Measurements from ENCODE around the gene SF3B6. TPM values are rescaled to one million over a fixed set of nuclear protein-coding genes. Genes with fewer than 3 reads are reported as not detected.
A peak's percentile ranks its signal among the peaks of the same experiment; 100 is the strongest.

The SF3B6 gene
- total RNA-seq, 1 experiment from 2014 or later: 117 TPM

DNA sequence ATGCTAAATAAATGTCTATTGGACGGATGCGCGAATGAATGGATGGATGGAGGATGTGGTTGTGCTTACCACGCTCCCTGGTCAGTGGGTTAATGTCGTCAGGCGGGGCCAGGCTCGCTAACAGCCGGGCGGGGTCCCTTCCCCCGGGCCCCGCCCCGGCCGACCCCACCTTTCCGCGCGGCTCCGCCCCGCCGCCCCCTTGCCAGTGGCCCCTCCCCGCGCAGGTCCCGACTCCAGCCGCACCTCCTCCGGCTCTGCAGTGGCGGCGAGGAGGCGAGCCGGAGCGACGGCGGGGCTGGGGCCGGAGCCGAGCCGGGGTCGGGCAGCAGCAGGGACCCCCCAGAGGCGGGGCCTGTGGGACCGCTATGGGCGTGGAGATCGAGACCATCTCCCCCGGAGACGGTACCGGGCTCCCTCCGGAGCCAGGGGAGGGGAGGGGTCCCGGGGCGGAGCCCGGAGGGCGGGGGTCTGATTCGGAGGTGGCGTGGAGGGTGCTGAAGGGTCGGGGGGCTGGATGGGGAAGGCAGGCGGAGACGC is 26.6 kb downstream of the SF3B6 start, which contains the start of gene FKBP1B (continued):
- TF ChIP-seq, protein P1, sequence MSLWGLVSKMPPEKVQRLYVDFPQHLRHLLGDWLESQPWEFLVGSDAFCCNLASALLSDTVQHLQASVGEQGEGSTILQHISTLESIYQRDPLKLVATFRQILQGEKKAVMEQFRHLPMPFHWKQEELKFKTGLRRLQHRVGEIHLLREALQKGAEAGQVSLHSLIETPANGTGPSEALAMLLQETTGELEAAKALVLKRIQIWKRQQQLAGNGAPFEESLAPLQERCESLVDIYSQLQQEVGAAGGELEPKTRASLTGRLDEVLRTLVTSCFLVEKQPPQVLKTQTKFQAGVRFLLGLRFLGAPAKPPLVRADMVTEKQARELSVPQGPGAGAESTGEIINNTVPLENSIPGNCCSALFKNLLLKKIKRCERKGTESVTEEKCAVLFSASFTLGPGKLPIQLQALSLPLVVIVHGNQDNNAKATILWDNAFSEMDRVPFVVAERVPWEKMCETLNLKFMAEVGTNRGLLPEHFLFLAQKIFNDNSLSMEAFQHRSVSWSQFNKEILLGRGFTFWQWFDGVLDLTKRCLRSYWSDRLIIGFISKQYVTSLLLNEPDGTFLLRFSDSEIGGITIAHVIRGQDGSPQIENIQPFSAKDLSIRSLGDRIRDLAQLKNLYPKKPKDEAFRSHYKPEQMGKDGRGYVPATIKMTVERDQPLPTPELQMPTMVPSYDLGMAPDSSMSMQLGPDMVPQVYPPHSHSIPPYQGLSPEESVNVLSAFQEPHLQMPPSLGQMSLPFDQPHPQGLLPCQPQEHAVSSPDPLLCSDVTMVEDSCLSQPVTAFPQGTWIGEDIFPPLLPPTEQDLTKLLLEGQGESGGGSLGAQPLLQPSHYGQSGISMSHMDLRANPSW (CRISPR knock-in tag; conservative IDR thresholded peaks at IDR 0.05; ENCODE audit: low read depth): no peak
- TF ChIP-seq, protein P2, sequence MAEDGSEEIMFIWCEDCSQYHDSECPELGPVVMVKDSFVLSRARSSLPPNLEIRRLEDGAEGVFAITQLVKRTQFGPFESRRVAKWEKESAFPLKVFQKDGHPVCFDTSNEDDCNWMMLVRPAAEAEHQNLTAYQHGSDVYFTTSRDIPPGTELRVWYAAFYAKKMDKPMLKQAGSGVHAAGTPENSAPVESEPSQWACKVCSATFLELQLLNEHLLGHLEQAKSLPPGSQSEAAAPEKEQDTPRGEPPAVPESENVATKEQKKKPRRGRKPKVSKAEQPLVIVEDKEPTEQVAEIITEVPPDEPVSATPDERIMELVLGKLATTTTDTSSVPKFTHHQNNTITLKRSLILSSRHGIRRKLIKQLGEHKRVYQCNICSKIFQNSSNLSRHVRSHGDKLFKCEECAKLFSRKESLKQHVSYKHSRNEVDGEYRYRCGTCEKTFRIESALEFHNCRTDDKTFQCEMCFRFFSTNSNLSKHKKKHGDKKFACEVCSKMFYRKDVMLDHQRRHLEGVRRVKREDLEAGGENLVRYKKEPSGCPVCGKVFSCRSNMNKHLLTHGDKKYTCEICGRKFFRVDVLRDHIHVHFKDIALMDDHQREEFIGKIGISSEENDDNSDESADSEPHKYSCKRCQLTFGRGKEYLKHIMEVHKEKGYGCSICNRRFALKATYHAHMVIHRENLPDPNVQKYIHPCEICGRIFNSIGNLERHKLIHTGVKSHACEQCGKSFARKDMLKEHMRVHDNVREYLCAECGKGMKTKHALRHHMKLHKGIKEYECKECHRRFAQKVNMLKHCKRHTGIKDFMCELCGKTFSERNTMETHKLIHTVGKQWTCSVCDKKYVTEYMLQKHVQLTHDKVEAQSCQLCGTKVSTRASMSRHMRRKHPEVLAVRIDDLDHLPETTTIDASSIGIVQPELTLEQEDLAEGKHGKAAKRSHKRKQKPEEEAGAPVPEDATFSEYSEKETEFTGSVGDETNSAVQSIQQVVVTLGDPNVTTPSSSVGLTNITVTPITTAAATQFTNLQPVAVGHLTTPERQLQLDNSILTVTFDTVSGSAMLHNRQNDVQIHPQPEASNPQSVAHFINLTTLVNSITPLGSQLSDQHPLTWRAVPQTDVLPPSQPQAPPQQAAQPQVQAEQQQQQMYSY (CRISPR knock-in tag; IDR thresholded peaks at IDR 0.05): no peak
- 0 out of 2 replicates have a peak, but pooled peaks have one; percentile 7 for TF ChIP-seq GABPB1 (CRISPR knock-in tag; IDR thresholded peaks at IDR 0.05)
- TF ChIP-seq, protein P3, sequence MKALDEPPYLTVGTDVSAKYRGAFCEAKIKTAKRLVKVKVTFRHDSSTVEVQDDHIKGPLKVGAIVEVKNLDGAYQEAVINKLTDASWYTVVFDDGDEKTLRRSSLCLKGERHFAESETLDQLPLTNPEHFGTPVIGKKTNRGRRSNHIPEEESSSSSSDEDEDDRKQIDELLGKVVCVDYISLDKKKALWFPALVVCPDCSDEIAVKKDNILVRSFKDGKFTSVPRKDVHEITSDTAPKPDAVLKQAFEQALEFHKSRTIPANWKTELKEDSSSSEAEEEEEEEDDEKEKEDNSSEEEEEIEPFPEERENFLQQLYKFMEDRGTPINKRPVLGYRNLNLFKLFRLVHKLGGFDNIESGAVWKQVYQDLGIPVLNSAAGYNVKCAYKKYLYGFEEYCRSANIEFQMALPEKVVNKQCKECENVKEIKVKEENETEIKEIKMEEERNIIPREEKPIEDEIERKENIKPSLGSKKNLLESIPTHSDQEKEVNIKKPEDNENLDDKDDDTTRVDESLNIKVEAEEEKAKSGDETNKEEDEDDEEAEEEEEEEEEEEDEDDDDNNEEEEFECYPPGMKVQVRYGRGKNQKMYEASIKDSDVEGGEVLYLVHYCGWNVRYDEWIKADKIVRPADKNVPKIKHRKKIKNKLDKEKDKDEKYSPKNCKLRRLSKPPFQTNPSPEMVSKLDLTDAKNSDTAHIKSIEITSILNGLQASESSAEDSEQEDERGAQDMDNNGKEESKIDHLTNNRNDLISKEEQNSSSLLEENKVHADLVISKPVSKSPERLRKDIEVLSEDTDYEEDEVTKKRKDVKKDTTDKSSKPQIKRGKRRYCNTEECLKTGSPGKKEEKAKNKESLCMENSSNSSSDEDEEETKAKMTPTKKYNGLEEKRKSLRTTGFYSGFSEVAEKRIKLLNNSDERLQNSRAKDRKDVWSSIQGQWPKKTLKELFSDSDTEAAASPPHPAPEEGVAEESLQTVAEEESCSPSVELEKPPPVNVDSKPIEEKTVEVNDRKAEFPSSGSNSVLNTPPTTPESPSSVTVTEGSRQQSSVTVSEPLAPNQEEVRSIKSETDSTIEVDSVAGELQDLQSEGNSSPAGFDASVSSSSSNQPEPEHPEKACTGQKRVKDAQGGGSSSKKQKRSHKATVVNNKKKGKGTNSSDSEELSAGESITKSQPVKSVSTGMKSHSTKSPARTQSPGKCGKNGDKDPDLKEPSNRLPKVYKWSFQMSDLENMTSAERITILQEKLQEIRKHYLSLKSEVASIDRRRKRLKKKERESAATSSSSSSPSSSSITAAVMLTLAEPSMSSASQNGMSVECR (CRISPR knock-in tag; IDR thresholded peaks at IDR 0.05; ENCODE audit: borderline replicate concordance): no peak
- TF ChIP-seq, protein P4, sequence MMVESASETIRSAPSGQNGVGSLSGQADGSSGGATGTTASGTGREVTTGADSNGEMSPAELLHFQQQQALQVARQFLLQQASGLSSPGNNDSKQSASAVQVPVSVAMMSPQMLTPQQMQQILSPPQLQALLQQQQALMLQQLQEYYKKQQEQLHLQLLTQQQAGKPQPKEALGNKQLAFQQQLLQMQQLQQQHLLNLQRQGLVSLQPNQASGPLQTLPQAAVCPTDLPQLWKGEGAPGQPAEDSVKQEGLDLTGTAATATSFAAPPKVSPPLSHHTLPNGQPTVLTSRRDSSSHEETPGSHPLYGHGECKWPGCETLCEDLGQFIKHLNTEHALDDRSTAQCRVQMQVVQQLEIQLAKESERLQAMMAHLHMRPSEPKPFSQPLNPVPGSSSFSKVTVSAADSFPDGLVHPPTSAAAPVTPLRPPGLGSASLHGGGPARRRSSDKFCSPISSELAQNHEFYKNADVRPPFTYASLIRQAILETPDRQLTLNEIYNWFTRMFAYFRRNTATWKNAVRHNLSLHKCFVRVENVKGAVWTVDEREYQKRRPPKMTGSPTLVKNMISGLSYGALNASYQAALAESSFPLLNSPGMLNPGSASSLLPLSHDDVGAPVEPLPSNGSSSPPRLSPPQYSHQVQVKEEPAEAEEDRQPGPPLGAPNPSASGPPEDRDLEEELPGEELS (CRISPR knock-in tag; IDR thresholded peaks at IDR 0.05): peak; percentile 74
- no peak for TF ChIP-seq ZNF423 (CRISPR knock-in tag; IDR thresholded peaks at IDR 0.05)
- TF ChIP-seq ELF4 (CRISPR knock-in tag; IDR thresholded peaks at IDR 0.05; ENCODE audit: low read depth): no peak
- TF ChIP-seq RORB (CRISPR knock-in tag; IDR thresholded peaks at IDR 0.05): no peak
- TF ChIP-seq, protein P5, sequence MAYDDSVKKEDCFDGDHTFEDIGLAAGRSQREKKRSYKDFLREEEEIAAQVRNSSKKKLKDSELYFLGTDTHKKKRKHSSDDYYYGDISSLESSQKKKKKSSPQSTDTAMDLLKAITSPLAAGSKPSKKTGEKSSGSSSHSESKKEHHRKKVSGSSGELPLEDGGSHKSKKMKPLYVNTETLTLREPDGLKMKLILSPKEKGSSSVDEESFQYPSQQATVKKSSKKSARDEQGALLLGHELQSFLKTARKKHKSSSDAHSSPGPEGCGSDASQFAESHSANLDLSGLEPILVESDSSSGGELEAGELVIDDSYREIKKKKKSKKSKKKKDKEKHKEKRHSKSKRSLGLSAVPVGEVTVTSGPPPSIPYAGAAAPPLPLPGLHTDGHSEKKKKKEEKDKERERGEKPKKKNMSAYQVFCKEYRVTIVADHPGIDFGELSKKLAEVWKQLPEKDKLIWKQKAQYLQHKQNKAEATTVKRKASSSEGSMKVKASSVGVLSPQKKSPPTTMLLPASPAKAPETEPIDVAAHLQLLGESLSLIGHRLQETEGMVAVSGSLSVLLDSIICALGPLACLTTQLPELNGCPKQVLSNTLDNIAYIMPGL (CRISPR knock-in tag; IDR thresholded peaks at IDR 0.05): peak; percentile 18; the same call in 1 of the 2 replicates
- TF ChIP-seq FOXK1 (CRISPR knock-in tag; IDR thresholded peaks at IDR 0.05): 0 out of 2 replicates have a peak, but pooled peaks have one; percentile 11

Measured in WTC11 (cell line).